HG02970 (cell line): ENCODE data around the gene FPGS.
"Not testable (repeated sequence)": the region's sequence is repeated elsewhere in the genome, so short reads cannot be mapped to it uniquely, and the experiment has no call there.

Experiments used
- ATAC-seq: cut with Tn5 transposase; IDR thresholded peaks from one replicate; pipeline ENCODE4 v1.9.1; 2021; ENCODE audit warnings: mild to moderate bottlenecking, moderate library complexity, moderate number of reproducible peaks; ENCODE audit not compliant: unreplicated experiment, low FRiP score

FPGS gene

GRCh38 chr9:127832248-127832647 lies 29.6 kb downstream of the FPGS start:
- ATAC-seq = no peak

DNA sequence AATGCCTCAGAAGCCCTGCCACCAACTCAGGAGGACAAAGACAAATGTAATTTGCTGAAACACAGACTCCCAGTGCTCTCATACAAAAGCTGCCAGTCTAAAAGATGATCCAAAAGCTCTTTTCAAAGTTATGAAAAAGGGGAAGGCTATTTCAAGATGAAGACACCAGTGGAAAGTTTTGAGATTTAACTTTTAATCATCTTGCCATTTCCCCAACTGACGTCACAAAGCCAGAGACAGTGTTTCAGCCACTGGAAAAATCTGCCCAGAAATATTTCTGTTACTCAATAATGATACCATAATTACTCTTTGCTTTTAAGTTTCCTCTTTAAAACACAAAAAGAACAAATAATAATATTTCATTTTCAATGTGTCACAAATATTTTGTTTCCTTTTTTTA lies 30.9 kb downstream of the FPGS start:
- ATAC-seq = no peak

GRCh38 chr9:127835991-127836516 lies 33.4 kb downstream of the FPGS start:
- ATAC-seq = no peak

DNA sequence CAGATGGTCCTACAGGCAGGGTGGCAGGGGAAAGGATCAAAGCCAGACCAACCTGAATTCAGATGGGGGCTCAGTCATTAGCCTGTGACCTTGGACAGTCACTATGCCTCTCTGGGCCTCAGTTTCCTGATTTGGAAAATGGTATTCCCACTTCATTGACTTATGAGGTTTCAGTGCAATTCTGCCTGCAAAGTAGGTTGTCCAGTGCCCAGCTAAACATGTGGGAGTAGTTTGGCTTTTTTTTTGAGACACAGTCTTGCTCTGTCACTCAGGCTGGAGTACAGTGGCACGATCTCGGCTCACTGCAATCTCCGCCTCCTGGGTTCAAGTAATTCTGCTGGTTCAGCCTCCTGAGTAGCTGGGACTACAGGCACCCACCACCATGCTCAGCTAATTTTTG lies 33.9 kb downstream of the FPGS start:
- ATAC-seq = not testable (repeated sequence)

DNA sequence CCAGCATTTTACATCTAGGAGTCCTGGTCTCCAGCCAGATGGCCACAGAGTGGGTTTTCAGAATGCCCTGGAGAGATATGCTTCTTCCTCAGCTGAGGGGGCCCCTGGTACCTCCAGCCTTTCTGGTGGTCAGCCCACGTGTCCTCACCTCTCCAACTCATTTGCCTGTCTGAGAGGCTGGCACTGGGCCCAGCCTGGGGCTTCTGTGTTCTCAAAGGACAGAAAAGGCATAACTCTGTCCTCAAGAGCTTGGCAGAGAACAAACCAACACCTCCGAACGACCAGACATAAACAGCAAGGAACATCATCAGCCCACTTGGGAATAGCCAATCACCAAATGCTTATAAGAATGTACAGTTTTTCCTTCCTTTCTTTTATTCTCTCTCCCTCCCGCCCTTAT lies 34.7 kb downstream of the FPGS start:
- no peak for ATAC-seq

DNA sequence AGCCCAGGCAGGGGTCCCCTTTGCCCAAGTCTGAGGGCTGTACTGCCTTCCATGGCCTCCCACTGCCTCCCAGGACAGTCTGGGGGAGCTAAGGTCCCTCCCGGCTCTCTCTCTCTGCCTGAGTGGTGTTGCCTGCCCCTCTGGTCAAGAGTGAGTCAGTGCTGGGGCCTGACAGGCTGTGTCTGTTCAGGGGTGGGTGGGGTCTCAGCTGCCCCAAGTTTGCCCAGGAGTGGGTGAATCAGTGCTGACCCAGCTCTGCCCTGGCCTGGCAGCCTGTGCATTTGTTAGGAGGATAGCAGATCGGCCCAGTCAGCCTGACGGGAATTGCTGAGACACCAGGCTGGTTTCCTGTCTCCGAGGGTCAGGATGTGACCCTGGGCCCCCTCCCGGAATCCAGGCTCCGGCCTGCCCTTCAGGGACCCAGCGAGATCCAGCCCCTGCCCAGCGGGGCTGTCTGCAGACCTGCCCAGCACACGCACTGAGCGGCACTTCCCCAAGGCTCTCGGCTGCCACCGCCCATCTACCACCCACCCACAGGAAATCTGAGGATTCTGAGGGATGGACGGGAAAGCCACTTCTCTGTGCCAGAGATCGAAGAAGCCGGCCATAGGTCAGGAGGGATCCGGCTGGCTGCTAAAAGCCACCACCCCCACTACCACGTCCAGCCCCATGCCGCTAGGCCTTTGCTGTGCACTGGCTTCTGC lies 35.8 kb downstream of the FPGS start:
- no peak for ATAC-seq

DNA sequence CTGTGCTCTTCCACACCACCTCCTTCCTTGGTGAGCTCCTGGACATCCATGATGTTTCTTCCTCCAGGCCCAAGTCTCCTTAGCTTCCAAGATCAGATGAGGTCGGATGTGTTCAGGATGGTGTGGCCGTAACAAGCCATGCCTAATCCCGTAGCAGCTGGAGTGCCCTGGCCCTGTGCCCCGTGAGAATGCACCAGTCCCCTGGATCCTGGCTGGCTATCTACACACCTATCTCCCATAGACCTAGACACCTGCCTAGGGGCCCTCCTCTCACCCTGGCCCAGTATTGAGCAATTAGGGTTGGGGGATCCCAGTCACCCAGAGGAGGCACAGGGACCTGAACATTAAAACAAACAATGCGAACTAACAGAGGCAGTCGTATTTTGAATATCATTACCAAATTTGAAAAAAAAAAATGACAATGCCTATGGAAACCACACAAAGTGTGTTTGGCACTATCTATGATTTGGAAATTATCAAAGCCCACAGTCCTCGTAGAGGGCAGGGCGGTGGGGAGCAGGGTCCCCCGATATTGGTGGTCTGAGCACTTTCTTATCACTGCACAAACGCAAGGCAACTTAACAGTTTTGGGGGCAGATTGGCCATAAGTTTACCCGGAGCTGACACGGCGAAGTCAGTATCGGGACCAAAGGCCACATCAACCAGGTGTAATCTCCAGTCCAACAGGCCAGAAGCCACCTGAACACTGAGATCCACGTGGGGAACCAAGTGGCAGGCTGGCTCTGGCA lies 38.6 kb downstream of the FPGS start:
- ATAC-seq = no peak

DNA sequence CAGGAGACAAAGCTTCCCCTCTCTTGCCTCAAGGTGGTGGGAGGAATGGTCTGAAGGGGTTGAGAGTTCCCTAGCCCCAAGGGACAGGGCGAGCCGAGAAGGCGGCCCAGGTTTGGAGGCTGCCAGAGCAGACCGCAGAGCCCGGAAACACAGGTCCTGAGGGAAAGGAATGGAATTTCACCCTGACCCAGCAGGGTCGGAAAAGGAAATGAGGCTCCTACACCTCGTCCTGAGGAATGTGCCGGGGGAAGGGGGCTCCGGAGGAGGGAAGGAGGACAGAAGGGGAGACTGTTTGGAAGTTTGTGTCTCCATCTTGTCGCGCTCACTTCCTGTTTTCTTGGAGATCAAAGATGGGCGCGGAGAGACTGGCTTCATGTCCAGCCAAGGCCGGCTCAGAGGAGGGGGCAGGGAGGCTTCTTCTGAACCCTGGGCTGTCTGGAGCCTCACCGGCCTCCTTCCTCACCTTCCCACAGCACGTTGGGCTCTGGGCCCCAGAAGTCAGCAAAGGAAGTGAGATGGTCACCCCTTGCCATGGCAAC lies 42.2 kb downstream of the FPGS start:
- ATAC-seq = no peak

GRCh38 chr9:127845619-127846018 lies 42.9 kb downstream of the FPGS start:
- not testable (repeated sequence) for ATAC-seq

GRCh38 chr9:127846443-127847177 lies 43.9 kb downstream of the FPGS start:
- no peak for ATAC-seq

- ATAC-seq = no peak
Measured at GRCh38 chr9:127847178-127847510, 44.5 kb downstream of the FPGS start.

GRCh38 chr9:127847833-127848755 lies 45.4 kb downstream of the FPGS start:
- no peak for ATAC-seq

DNA sequence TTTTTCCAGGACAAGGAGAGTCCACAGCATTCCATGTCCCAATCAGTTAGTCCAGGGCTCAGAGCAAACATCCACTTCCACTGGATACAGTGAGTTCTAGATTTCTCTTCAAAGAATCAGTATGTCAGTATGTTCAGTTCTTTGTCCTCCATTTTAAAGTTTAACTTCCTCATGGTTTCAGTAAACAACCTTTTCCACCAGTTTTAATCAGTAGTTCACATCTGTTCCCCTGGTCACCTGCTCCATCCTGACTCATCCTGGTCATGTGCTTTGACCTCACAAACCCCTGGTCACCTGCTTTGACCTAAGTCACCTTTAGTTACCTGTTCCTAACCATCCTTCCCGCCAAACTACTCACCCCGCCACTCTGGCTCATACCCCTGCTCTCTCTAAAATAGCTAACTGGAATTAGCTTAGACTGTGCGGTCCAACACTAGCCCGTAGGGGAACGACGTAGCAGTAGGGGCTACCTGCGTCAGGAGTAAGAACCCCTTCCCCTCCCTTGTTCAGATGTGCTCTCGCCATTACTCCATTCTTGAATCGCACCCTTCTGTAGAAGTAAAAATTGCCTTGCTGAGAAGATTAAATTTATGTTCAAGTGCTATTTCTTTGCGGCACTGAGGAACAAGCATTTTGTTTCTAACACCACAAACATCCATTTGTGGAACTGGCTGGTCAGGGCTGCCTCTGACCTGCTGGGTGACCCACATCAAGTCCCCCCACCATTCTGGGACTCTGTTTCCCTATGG lies 46.2 kb downstream of the FPGS start:
- ATAC-seq = no peak

GRCh38 chr9:127850286-127850830 lies 47.7 kb downstream of the FPGS start:
- ATAC-seq = no peak

DNA sequence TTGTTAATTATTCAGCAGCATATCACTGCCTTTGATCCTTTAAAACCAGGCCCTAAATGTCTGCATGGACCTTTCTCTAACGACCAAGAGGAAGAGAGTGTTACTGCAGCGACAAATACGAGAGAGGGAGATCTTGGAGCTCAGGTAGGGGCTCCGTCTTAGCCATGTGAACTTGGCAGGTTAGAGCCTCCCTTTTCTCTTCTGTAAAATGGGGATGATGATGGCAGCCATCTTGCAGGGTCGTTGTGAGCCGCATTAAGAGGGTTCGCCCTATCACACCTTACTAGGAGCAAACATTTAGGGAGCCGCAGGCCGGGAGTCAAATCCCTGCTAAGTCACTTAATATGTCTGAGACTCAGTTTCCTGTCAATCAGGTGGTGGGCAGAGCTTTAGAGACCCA lies 50.1 kb downstream of the FPGS start:
- no peak for ATAC-seq

- ATAC-seq = no peak
Measured at GRCh38 chr9:127853312-127854183, 50.9 kb downstream of the FPGS start.

- no peak for ATAC-seq
Measured at GRCh38 chr9:127854184-127854806, 51.6 kb downstream of the FPGS start, which contains the start of gene ENG. TSS of gene ENG (minus strand) at chr9:127854658. CDS start at chr9:127854355, 303 bp downstream.
